MM.1S (cell line): Measurements from ENCODE around the gene C8B.

Experiments used
- DNase-seq: peaks from one replicate; pipeline ENCODE4 v3.0.0-alpha.2; 2015
- H2AFZ ChIP-seq: fragments of 300-600 bp; sonication (generic); 2 replicates; pipeline ENCODE4 v1.6.0; 2016; ENCODE audit warnings: antibody characterized with exemption, low read length
- H3F3A ChIP-seq: fragments of 300-600 bp; sonication (generic); 2 replicates; pipeline ENCODE4 v1.6.1; 2016; ENCODE audit warnings: mild to moderate bottlenecking, antibody characterized with exemption, low read length, moderate library complexity, mixed read lengths; ENCODE audit not compliant: insufficient read depth
- H3K27ac ChIP-seq: fragments of 300-600 bp; sonication (generic); 2 replicates; pipeline ENCODE4 v1.5.1; 2016; ENCODE audit warnings: mild to moderate bottlenecking, low read length
- H3K27me3 ChIP-seq: fragments of 300-600 bp; sonication (generic); replicated peaks from 2 replicates; pipeline ENCODE4 v1.6.0; 2016; ENCODE audit warnings: low read length; ENCODE audit not compliant: insufficient read depth
- H3K36me3 ChIP-seq: fragments of 300-600 bp; sonication (generic); replicated peaks from 2 replicates; pipeline ENCODE4 v1.6.1; 2016; ENCODE audit warnings: mild to moderate bottlenecking, low read length, mixed read lengths; ENCODE audit not compliant: insufficient read depth
- H3K4me1 ChIP-seq: fragments of 300-600 bp; sonication (generic); 2 replicates; pipeline ENCODE4 v1.6.1; 2016; ENCODE audit warnings: low read length, mixed read lengths
- H3K4me2 ChIP-seq: fragments of 300-600 bp; sonication (generic); 2 replicates; pipeline ENCODE4 v1.6.0; 2016; ENCODE audit warnings: low read depth, low read length
- H3K4me3 ChIP-seq: fragments of 300-600 bp; sonication (generic); 2 replicates; pipeline ENCODE4 v1.5.1; 2016; ENCODE audit warnings: low read length, mixed read lengths
- H3K79me2 ChIP-seq: fragments of 300-600 bp; sonication (generic); 2 replicates; pipeline ENCODE4 v1.6.1; 2016; ENCODE audit warnings: mixed run types, low read length, mixed read lengths
- H3K9ac ChIP-seq: fragments of 300-600 bp; sonication (generic); 2 replicates; pipeline ENCODE4 v1.6.1; 2016; ENCODE audit warnings: low read length, mixed read lengths
- H3K9me2 ChIP-seq: fragments of 300-600 bp; sonication (generic); replicated peaks from 2 replicates; pipeline ENCODE4 v1.6.1; 2016; ENCODE audit warnings: mild to moderate bottlenecking, low read length, mixed read lengths; ENCODE audit not compliant: insufficient read depth
- H3K9me3 ChIP-seq: fragments of 300-600 bp; sonication (generic); replicated peaks from 2 replicates; pipeline ENCODE4 v1.6.1; 2016; ENCODE audit warnings: mild to moderate bottlenecking, low read length, mixed read lengths; ENCODE audit not compliant: insufficient read depth
- H4K20me1 ChIP-seq: fragments of 300-600 bp; sonication (generic); 2 replicates; pipeline ENCODE4 v1.6.1; 2016; ENCODE audit warnings: mild to moderate bottlenecking, low read length, moderate library complexity, mixed read lengths; ENCODE audit not compliant: insufficient read depth
- CTCF ChIP-seq: fragments of 300-600 bp; sonication (generic); IDR thresholded peaks from 2 replicates; pipeline ENCODE4 v1.5.1; 2016; ENCODE audit warnings: antibody characterized with exemption, low read length, mixed read lengths
- EZH2 ChIP-seq: fragments of 300-600 bp; sonication (generic); optimal IDR thresholded peaks from 2 replicates; pipeline ENCODE3; 2017; ENCODE audit warnings: low read depth, mild to moderate bottlenecking, antibody characterized with exemption, low read length, mixed read lengths
- EZH2phosphoT487 ChIP-seq: fragments of 300-600 bp; sonication (generic); IDR thresholded peaks from 2 replicates; pipeline ENCODE4 v1.6.1; 2018; ENCODE audit warnings: antibody characterized with exemption, low read length

C8B gene

GRCh38 chr1:56938646-56939045, 27.2 kb downstream of the C8B start:
- Histone ChIP-seq H4K20me1 (no peaks in the 10 kb centered on the region), H3F3A (no peaks in the 10 kb centered on the region), H3K4me1 (no peaks in the 10 kb centered on the region), H2AFZ (no peak overlapping the region), H3K27me3 (no peaks in the 10 kb centered on the region), H3K36me3 (no peaks in the 10 kb centered on the region), H3K27ac (no peak overlapping the region), H3K79me2 (no peaks in the 10 kb centered on the region), H3K9ac (no peak overlapping the region), H3K4me2 (no peak overlapping the region), H3K9me2 (no peaks in the 10 kb centered on the region), H3K9me3 (no peaks in the 10 kb centered on the region), H3K4me3 (no peak overlapping the region)
- DNase-seq = no peak
- TF ChIP-seq CTCF = no peak
- no peak for TF ChIP-seq EZH2phosphoT487
- TF ChIP-seq EZH2 = no peak

- Histone ChIP-seq H2AFZ (no peak overlapping the region), H4K20me1 (no peaks in the 10 kb centered on the region), H3K4me1 (no peaks in the 10 kb centered on the region), H3K36me3 (no peaks in the 10 kb centered on the region), H3K9ac (no peak overlapping the region), H3K27ac (no peak overlapping the region), H3K9me3 (no peaks in the 10 kb centered on the region), H3K27me3 (no peaks in the 10 kb centered on the region), H3K4me2 (no peak overlapping the region), H3K4me3 (no peak overlapping the region), H3F3A (no peaks in the 10 kb centered on the region), H3K9me2 (no peaks in the 10 kb centered on the region), H3K79me2 (no peaks in the 10 kb centered on the region)
- DNase-seq = no peak
- TF ChIP-seq EZH2phosphoT487 (no peak), CTCF (no peak), EZH2 (no peak)
Observed at GRCh38 chr1:56934430-56935060, 31.3 kb downstream of the C8B start.

- H4K20me1 ChIP-seq = no peaks in the 10 kb centered on the region
- no peaks in the 10 kb centered on the region for H3F3A ChIP-seq
- no peaks in the 10 kb centered on the region for H3K27me3 ChIP-seq
- H3K4me3 ChIP-seq = no peak overlapping the region
- DNase-seq = no peak
- no peaks in the 10 kb centered on the region for H3K9me2 ChIP-seq
- H3K4me1 ChIP-seq = no peaks in the 10 kb centered on the region
- TF ChIP-seq CTCF (no peak), EZH2 (no peak), EZH2phosphoT487 (no peak)
- no peaks in the 10 kb centered on the region for H3K79me2 ChIP-seq
- H2AFZ ChIP-seq = no peak overlapping the region
- no peaks in the 10 kb centered on the region for H3K36me3 ChIP-seq
- no peak overlapping the region for H3K27ac ChIP-seq
- H3K4me2 ChIP-seq = no peak overlapping the region
- H3K9me3 ChIP-seq = no peaks in the 10 kb centered on the region
- H3K9ac ChIP-seq = no peak overlapping the region
Observed at GRCh38 chr1:56933606-56934005, 32.2 kb downstream of the C8B start.
